Activated naive CD4-positive, alpha-beta T cell treated with anti-CD3 and anti-CD28 coated beads, Interleukin-2, amount 10 ng/mL, durations not matched to agents 7 days and 5 days (primary cell): ENCODE data around the gene NSL1.

ENCODE experiments used
- CTCF ChIA-PET: fragments of 350-600 bp; sonication (Branson Sonifier 250); formaldehyde crosslinking; loops from one replicate; lab custom pipeline; 2021; ENCODE audit warnings: antibody characterized with exemption; lab: Charles Lee
- DNase-seq: peaks from one replicate; pipeline ENCODE4 v3.0.0-alpha.2; 2020
- H3K27ac Mint-ChIP-seq: one replicate; pipeline ENCODE4 v1.8.0; 2021; ENCODE audit warnings: mild to moderate bottlenecking, moderate library complexity, mixed read lengths
- H3K27me3 Mint-ChIP-seq: one replicate; pipeline ENCODE4 v1.8.0; 2021; ENCODE audit warnings: mild to moderate bottlenecking, mixed read lengths
- H3K36me3 Mint-ChIP-seq: one replicate; pipeline ENCODE4 v1.8.0; 2021; ENCODE audit warnings: mixed read lengths
- H3K4me1 Mint-ChIP-seq: one replicate; pipeline ENCODE4 v1.8.0; 2021; ENCODE audit warnings: mixed read lengths
- H3K4me3 Mint-ChIP-seq: one replicate; pipeline ENCODE4 v1.8.0; 2021; ENCODE audit warnings: mild to moderate bottlenecking, moderate library complexity, mixed read lengths
- H3K9me3 Mint-ChIP-seq: one replicate; pipeline ENCODE4 v1.8.0; 2021; ENCODE audit warnings: mixed read lengths

The NSL1 gene

DNA sequence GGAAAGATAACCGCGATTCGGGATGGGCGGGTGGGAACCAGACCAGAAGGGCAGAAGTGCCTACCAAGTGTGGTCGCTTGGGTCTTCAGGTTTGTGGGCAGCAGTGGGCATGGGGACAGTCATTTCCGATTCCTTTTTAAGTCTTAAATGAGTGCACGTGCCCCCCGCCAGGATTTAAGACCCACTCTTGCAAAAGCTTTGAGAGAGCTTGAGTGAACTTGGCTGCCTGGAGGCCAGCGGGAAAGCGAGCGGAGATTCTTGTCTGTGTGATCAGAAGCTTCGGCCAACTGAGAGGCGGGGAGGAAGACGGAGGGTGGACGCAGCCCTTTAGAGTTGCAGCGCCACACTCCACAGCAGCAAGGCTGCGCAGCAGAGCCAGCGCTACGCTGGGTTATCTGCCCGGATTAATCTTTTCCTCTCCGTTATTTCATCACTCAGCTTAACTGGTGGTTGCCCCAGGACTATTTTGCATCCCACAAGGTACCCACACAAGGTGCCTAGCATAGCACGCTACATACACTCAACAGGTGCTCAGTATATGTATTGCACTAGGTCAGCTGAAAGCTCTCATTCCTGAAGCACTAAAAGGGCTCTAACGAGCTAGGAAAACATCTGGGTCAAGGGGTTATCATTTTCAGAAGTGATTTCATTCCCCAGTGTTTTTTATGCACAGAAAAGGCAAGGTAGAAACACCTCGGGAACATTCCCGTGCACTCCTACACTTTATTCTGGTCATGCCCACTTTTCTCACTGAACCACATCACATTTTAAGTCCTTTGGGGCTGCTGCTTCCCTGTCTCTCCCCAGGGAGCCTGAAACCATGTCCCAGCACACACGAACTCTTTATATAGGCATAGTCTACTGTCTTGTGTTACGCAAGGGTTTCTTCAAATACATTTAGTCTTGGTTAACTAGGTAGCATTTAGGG, 90.4 kb downstream of the NSL1 start:
- Mint-ChIP-seq H3K36me3 (peaks cover 2% of the 10 kb centered on the region), H3K4me3 (peak overlapping the region; percentile 65), H3K9me3 (no peaks in the 10 kb centered on the region), H3K27ac (no peak overlapping the region), H3K4me1 (peaks cover 32% of the 10 kb centered on the region), H3K27me3 (peaks cover 53% of the 10 kb centered on the region)
- CTCF ChIA-PET = interaction anchor here (0.6 to 2.3 kb wide), 12 partner anchors 8 to 294 kb away, joined by 3 to 11 read pairs (median 4); no protein-coding TSS in a partner anchor
- peak; percentile 28 for DNase-seq

DNA sequence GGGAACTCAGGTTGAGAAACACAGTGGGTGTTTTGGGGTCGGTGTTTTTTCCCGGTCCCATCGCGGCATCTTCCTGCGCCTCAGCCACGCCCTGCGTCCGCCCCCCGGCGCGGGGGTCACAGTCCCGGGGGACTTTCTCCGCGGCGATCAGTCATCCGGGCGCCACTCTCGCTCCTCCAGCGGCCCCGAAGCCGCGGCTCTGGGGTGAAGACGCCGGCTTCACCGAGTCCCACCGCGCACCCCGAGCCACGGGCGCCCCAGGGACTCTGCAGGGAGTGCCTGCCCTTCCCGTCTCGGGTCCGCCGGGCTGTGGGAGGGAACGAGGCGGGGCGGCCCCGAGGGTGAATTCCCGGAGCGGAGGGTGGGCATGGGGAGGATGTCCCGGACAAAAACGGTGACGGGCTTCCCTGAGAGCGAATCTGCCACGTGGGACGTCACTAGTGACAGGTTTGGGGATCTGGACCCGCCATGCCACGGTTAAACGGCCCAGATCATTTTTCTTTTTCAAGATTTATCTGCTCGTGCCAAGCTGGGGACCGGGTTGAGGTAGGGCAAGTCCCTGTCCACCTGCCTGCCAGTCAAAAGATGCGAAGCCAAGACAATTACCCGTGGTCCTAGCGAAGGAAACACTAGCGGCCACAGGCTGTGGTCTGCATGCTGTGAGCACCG, 91.2 kb downstream of the NSL1 start:
- peak; percentile 53 for DNase-seq
- Mint-ChIP-seq H3K4me3 (peak overlapping the region; percentile 65), H3K27me3 (peaks cover 53% of the 10 kb centered on the region), H3K27ac (peak overlapping the region; percentile 31), H3K36me3 (peaks cover 4% of the 10 kb centered on the region), H3K4me1 (peaks cover 32% of the 10 kb centered on the region), H3K9me3 (no peaks in the 10 kb centered on the region)
- CTCF ChIA-PET = interaction anchor here (1.4 to 2.3 kb wide), 4 partner anchors 35 to 104 kb away, joined by 4 to 11 read pairs (median 8); no protein-coding TSS in a partner anchor

DNA sequence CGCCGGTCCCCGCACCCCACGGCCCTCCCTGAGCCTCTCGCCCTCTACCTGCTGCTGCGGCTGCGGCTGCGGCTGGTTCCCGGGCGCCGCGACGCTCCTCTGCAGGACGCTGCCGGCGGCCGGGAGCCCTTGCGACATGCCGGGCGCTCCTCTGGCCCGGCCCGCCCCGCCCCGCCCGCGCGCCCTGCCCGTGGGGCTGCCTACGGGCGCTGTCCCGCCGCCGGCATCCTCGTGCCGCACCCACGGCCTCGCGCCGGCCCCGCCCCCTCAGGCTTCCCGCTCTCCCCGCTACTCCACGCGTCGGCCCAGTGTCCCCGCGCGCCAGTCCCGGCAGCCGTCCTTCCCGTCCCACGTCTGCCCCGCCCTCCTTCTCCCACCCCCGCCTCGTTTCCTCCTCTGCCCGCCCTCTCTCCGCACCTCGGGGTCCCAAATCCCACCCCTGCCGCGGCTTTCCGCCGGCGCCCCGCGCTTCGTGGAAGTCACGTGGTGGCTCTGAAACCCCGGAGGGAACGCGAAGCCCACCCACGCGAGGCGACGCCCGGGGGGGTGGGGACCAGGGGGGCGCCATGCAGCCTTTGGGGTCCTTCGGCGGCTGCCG, 91.9 kb downstream of the NSL1 start, which contains the start of gene BATF3:
Gene BATF3 (minus strand): TSS at position 216 of the 598 bp plus-strand sequence. CDS start 78 bp downstream, at position 138.
- CTCF ChIA-PET = interaction anchor here (0.8 to 2.6 kb wide), 11 partner anchors 34 to 295 kb away, joined by 3 to 19 read pairs (median 4); partner anchors contain the start of genes NSL1 and TATDN3
- peaks cover 32% of the 10 kb centered on the region for H3K4me1 Mint-ChIP-seq
- H3K27ac Mint-ChIP-seq = peak within 1 kb of the TSS; percentile 34

DNA sequence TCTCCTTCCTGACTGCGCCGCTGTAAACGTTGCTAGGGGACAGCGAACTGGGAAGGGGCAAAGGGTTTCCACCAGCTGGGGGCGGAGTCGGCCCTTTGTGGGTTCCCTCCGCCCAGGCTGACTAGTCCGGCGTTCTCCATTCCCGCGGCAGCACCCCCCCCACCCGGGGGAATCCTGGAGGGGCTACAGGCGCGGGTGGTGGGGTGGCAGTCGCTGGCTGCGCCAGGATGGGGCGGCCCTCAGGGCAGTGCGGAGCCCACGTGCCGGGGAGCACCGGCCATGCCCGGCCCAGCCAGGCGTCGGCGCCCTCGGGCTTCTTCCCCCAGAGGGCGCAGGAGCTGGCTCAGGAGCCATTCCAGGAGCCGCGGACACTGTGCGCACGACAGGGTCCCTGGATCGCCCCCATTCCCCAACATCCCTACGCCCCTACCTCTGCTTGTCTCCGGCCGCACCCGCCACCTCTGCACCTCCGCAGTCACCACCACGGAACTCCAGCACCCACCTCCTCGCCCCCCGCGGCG, 92.4 kb downstream of the NSL1 start:
- CTCF ChIA-PET = interaction anchor here (0.6 to 2.6 kb wide), 17 partner anchors 9 to 296 kb away, joined by 3 to 19 read pairs (median 4); partner anchors contain the start of genes NSL1 and TATDN3
- peaks cover 4% of the 10 kb centered on the region for H3K36me3 Mint-ChIP-seq
- H3K27ac Mint-ChIP-seq = no peak overlapping the region
- H3K27me3 Mint-ChIP-seq = peaks cover 50% of the 10 kb centered on the region
- no peaks in the 10 kb centered on the region for H3K9me3 Mint-ChIP-seq
- peak overlapping the region; percentile 78 for H3K4me3 Mint-ChIP-seq
- peak; percentile 66 for DNase-seq
- H3K4me1 Mint-ChIP-seq = peaks cover 32% of the 10 kb centered on the region

More for the DNA sequence above, 91.9 kb downstream of the NSL1 start, which contains the start of gene BATF3:
- H3K36me3 Mint-ChIP-seq = peaks cover 4% of the 10 kb centered on the region
- peak; percentile 65 for DNase-seq
- peak within 1 kb of the TSS; percentile 78 for H3K4me3 Mint-ChIP-seq
- H3K27me3 Mint-ChIP-seq = peaks cover 53% of the 10 kb centered on the region
- no peaks in the 10 kb centered on the region for H3K9me3 Mint-ChIP-seq

DNA sequence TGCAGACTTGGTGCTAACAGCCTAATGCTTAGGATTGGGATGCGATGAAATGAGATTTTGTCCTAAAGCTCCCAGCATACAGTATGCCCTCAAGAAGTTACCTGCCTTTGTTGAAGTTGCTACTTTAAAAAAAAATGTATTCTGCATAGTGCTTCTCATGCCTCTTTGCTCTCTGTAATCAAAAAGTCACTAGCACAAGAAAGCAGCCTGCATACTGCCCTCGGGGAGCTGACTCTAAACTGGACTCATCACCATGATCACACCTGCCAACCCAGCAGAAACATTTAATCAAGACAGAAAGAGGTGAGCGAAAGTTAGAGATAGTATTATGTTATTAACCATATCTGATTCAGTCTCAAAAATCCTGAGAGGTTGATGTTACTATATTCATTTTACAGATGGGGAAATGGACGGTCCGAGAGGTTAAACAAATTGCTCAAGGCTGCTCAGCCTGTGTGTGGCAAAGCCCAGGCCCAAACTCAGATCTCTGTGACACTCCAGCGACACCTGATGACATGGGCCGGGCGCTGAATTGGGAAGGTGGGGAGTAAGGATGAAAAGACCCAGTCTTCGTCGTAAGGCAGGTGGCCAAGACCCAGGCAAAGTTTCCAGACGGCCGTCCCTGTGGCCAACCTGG, 93.0 kb downstream of the NSL1 start:
- CTCF ChIA-PET = interaction anchor here (0.6 to 2.6 kb wide), 22 partner anchors 9 to 296 kb away, joined by 3 to 19 read pairs (median 4); partner anchors contain the start of genes NSL1 and TATDN3
- H3K27ac Mint-ChIP-seq = peak overlapping the region; percentile 34
- peaks cover 32% of the 10 kb centered on the region for H3K4me1 Mint-ChIP-seq
- no peaks in the 10 kb centered on the region for H3K9me3 Mint-ChIP-seq
- peaks cover 4% of the 10 kb centered on the region for H3K36me3 Mint-ChIP-seq
- peak overlapping the region; percentile 68 for H3K4me3 Mint-ChIP-seq
- peaks cover 45% of the 10 kb centered on the region for H3K27me3 Mint-ChIP-seq
- DNase-seq = no peak

DNA sequence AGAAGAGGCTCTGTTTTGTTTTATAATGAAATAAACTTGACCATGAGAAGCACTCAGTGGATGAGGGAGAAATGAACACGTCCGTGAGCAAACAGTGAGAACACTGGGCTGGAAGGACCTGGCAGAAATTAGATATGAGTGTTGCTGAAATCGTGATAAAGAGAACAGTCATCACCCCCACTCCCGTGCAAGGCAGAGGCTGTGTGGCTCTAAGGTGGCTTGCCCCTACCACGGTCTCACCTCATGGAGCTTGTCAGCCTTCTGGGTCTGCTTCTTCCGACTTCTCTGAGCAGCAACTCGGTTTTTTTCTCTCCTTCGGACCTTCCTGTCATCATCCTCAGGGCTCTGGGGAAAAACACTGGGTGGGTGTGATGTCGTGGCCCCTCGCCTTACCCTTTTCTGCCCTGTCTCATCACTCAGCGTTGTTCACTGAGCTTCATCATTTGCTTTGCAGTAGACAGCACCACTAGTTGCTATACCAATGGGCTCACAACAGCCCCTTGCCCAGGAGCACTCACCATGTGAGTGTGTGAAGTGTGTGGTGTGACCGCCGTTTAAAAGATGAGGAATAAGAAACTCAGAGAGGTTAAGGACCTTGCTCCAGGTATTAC, 94.8 kb downstream of the NSL1 start:
- H3K36me3 Mint-ChIP-seq = peaks cover 4% of the 10 kb centered on the region
- no peak overlapping the region for H3K27ac Mint-ChIP-seq
- peaks cover 28% of the 10 kb centered on the region for H3K4me1 Mint-ChIP-seq
- DNase-seq = no peak
- H3K4me3 Mint-ChIP-seq = no peak overlapping the region
- CTCF ChIA-PET = interaction anchor here (1.3 to 2.6 kb wide), 6 partner anchors 24 to 239 kb away, joined by 3 to 19 read pairs (median 6); no protein-coding TSS in a partner anchor
- peaks cover 41% of the 10 kb centered on the region for H3K27me3 Mint-ChIP-seq
- no peaks in the 10 kb centered on the region for H3K9me3 Mint-ChIP-seq

DNA sequence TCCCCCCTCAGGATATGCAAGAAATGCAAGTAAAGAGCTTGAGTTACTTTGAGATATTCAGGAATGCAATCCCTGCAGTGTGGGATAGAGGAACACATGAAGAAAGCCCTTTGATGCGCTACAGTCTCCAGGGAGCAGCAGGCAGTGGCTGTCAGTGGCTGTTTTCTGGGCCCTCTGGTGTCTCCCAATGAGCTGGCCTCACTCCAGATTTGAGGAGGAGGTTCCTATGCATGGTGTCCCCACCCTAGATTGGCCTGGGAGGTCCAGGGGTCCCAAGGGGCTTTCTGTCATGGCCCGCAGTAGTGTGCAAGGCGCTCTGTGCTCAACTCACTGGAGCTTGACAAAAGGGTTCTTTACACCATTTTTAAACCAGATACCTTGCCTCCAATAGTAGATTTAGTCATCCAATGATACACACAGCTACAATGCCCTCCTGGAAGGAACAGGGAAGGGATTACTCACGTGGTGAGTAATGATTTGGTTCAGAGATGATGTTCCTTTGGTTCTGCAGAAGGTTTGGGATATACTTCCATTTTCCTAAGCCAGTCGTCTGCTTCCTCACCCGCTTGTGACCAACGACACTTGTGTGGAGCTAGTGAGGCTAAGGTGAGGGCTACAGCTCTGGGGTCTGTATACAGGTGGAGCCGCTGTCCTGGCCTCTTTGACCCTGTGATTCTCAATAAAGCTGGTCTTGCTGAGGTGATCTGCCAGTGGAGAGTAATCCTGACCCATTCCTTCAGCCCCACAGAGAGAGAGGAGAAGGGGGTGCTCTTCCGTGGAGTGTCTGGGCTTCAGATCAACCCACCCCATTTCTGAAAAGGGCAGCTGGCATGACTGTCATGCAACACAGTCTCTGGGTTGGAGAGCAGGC, 98.6 kb downstream of the NSL1 start:
- DNase-seq = no peak
- Mint-ChIP-seq H3K4me1 (peaks cover 13% of the 10 kb centered on the region), H3K27ac (no peak overlapping the region), H3K4me3 (no peak overlapping the region), H3K27me3 (peaks cover 8% of the 10 kb centered on the region), H3K9me3 (no peaks in the 10 kb centered on the region), H3K36me3 (peaks cover 4% of the 10 kb centered on the region)
- CTCF ChIA-PET = interaction anchor here (0.8 to 0.9 kb wide), 2 partner anchors 8 to 28 kb away, joined by 4 read pairs; no protein-coding TSS in a partner anchor

DNA sequence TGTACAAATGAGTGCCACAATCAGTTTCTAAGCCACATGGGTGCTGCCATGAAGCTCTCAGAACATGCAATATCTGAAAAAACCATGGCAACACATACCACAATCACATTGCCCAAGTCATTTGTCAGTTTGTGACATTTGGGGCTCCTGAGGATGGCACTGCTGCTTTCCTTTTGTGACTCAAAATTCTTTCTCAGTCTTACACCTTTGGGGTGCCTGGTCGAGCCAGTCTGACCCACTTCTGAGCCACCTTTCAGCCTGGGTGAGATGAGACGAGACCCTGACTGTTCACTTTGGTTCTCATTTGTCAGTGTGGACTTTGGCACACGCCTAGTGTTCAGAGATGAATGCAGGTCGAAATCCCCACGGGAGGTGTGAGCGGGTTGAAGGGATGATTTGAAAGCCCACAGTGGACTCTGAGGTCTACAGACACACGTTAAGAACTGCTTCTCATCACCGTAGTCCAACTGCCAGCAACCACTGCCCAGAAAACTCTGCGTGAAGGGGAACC, 100.0 kb downstream of the NSL1 start:
- Mint-ChIP-seq H3K27ac (no peak overlapping the region), H3K4me1 (peaks cover 7% of the 10 kb centered on the region), H3K9me3 (no peaks in the 10 kb centered on the region), H3K36me3 (peaks cover 4% of the 10 kb centered on the region), H3K27me3 (peaks cover 2% of the 10 kb centered on the region), H3K4me3 (no peak overlapping the region)
- CTCF ChIA-PET = no interaction called here
- no peak for DNase-seq

DNA sequence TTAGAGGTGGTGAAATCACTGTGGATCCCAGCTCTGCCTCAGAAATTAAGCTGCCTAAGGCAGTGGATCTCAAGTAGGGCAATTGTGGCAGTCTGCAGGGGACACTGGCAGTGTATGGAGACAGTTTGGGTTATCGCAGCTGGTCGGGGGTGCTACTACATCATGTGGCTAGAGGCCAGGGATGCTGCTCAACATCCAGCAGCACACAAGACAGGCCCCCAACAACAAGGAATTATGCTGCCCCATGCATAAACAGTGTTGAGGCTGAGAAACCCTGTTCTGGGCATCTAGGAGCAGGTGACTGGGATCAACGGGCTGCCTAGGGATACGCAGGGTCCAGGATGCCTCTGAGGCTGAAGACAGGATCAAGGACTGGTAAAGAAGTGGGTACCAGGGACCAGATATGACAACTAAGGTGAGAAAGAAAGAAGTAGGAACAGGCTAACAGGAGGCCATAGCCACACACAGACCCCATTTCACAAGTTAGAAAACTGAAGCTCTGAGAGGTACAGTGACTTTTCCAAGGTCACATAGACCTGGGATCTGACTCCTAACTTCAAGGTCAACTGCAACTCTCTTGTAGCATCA, 100.7 kb downstream of the NSL1 start:
- CTCF ChIA-PET = interaction anchor here (1.0 to 1.9 kb wide), 3 partner anchors 26 to 235 kb away, joined by 3 to 8 read pairs (median 3); no protein-coding TSS in a partner anchor
- Mint-ChIP-seq H3K27ac (no peak overlapping the region), H3K9me3 (no peaks in the 10 kb centered on the region), H3K36me3 (peaks cover 2% of the 10 kb centered on the region), H3K4me3 (no peak overlapping the region), H3K4me1 (peaks cover 6% of the 10 kb centered on the region), H3K27me3 (no peaks in the 10 kb centered on the region)
- DNase-seq = no peak

DNA sequence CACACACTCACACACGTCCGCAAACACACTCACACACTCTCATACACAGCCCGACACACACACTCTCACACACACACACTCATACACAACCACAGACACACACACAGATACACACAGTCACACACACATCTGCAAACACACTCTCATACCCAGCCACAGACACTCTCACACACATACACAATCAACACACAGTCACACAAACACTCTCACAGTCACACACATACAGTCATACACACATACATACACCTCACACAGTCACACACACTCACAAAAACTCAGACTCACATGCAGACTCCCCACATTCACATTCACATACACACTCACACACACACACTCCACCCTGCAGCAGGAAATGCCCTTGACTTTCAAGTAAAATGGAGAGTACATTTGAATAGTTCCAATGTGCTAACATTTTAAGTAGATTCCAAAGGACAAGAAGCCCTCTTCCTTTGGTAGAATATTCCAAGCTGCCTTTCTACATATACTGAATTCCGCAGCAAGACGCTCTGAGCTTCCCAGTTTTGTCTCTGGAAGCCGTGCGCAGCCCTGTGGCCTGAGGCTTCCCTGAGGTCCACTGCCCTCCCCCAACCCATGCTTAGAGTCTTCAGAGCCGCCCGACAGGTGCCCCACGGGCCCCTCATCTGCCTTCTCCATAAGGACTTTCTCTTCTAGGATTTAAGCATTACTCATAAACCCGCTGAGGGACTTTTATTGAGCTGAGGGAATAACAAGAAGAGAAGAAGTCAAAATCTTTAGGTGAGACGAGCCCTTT, 101.6 kb downstream of the NSL1 start:
- CTCF ChIA-PET = interaction anchor here (1.0 to 1.9 kb wide), 4 partner anchors 9 to 234 kb away, joined by 3 to 8 read pairs (median 3); no protein-coding TSS in a partner anchor
- Mint-ChIP-seq H3K27ac (no peak overlapping the region), H3K9me3 (no peaks in the 10 kb centered on the region), H3K4me1 (peaks cover 10% of the 10 kb centered on the region), H3K4me3 (no peak overlapping the region), H3K27me3 (no peaks in the 10 kb centered on the region), H3K36me3 (no peaks in the 10 kb centered on the region)
- no peak for DNase-seq

DNA sequence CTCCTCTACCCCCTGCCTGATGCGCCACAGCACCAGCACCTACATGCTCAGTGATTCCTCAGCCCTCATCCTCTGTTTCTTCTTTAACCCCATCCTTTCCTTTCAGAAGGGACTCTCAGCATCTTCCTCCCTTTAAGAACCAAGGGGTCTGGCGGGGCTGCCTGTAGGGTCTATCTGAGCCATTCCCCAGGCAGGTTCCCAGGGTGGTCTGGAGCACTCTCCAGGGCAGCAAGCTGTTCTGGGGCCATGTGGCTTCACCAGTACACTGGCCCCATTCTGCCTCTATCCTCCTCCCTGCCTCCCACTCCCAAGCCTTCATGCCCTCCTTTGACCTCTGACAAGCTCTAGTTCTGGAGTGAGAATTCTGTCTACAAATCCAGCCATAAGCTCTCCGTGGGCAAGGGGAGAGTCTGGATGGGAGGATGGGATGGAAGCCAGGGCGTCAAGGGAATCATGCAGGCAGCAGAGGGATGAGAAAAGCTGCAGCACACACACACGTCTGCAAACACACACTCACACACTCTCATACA, 102.3 kb downstream of the NSL1 start:
- no peaks in the 10 kb centered on the region for H3K36me3 Mint-ChIP-seq
- no peak for DNase-seq
- H3K4me1 Mint-ChIP-seq = peaks cover 11% of the 10 kb centered on the region
- no peak overlapping the region for H3K4me3 Mint-ChIP-seq
- H3K27me3 Mint-ChIP-seq = no peaks in the 10 kb centered on the region
- CTCF ChIA-PET = interaction anchor here (0.6 to 1.9 kb wide), 5 partner anchors 9 to 313 kb away, joined by 3 to 8 read pairs (median 3); no protein-coding TSS in a partner anchor
- H3K9me3 Mint-ChIP-seq = no peaks in the 10 kb centered on the region
- no peak overlapping the region for H3K27ac Mint-ChIP-seq
